ENCODE results near the gene ZNF579.

Gene ZNF579

DNA sequence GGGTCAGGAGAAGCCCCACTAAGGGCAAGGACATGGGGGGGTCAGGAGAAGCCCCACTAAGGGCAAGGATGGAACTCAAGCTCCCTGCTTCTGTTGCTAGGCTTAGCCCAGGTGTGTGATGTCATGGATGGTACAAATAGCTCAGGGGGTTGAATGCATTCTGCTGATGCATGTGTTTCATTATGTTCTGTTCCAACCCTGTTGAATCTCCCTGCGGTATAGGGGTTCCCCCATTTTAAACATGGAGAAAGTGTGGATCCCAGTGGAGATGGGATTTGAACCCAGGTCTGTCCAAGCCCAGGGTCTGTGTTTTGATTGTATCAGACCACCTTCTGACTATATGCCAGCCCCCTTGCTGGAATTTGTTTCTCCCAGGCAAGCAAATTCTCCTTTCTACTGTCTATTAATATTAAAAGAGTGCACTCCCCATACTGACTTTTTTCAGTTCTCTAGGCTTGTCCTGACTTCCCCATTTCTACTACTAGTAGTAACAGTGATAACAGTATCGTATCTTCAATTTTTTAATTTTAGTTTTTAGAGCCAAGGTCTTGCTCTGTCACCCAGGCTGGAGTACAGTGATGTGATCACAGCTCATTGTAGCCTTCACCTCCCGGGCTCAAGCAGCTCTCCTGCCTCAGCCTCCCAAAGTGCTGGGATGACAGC, 31.5 kb upstream of the ZNF579 start:
- no peak for DNase-seq (ENCODE audit: low spot score)

GRCh38 chr19:55611300-55611982, 30.8 kb upstream of the ZNF579 start:
- DNase-seq (ENCODE audit: low spot score), result no peak

- DNase-seq (ENCODE audit: low spot score), result no peak
Measured at GRCh38 chr19:55609326-55609725, 28.7 kb upstream of the ZNF579 start.

- DNase-seq (ENCODE audit: low spot score), result no peak
Measured at GRCh38 chr19:55606817-55607216, 26.2 kb upstream of the ZNF579 start.

DNA sequence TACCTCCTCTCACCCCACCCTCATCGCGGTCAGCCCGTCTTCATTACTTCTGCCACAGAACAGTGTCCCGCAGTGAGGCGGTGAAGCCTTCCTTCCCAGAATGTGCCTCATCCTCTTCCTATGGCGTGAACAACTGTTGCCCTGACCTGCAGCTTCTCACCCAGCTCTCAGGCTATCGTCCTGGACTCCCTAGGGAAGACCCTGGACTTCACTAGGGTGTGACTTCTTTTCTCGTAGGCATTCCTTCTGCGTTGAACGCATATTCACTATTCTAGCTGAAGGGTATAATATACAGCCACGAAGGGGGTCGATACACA, 25.8 kb upstream of the ZNF579 start:
- DNase-seq (ENCODE audit: low spot score), result no peak

DNA sequence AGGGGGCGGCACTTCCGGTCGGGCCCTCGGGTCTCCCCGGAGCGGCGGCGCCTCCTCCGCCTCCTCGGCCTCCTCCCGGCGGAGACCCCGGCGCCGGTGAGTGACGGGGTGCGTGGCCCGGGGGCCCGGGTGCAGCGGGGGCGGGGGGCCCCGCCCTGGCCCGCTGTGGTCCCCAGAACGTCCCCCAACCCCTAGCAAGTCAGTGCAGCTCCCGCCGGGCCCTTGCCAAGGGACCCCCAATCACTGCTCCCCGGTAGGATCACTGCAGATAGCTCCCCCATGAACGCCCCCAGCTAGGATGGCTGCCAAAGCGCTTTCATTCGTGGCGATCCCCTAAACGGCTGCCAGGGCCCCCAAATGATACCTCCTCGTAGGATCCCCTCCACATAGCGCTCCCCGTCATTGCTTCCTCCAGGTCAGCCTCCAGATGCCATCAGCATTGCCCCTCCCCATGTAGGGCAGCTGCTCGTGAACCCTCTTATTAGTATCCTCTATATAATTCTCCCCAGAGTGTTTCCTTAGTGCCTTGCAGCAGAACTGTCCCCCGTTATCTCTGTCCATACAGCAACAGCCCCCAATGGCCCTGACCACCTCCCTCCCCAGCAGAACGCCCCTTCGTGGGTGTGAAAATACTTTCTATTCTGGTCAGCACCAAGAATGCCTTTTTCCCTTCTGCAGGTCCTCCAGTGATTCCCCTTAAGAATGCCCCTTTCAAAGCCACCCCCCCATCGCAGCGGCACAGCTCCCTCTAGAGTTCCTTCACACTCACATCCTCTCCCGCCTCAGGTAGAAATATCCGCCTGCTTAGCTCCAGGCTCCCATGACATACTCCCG, 25.2 kb upstream of the ZNF579 start, which contains the start of gene ZNF865:
Gene ZNF865, plus strand, starts transcription at position 11 of the 834 bp plus-strand sequence. CDS start 7,972 bp downstream, outside the sequence.
- peak; percentile 66 for DNase-seq (ENCODE audit: low spot score)

- peak; percentile 94 for DNase-seq (ENCODE audit: low spot score)
Measured at GRCh38 chr19:55605207-55605636, 24.6 kb upstream of the ZNF579 start.

DNA sequence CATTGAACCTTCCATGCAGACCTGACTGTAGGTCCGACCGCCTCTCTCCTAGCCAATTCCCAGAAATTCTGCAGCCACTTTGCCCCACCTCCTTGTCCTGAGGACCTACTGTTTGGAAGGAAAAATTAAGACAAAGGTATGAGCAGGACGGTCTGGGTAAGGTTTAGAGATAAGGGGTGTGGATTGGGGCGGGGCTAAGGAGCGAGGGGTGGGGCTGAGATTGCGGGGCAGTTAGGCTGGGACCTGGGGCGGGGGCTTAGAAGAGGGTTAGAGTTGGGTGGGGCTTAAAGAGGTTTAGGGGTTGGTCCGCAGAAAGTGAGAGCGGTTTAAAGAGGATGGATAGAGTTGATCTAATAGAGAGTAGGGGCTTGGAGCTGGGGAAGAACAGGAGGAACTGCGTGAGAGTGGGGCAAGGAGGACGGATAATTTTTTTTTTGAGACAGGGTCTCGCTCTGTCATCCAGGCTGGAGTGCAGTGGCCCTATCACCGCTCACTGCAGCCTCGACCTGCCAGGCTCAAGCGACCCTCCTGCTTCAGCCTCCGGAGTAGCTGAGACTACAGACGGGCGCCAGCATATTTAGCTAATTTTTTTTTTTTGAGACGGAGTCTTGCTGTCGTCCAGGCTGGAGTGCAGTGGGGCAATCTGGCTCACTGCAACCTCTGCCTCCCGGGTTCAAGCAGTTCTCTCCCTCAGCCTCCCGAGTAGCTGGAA, 23.1 kb upstream of the ZNF579 start:
- no peak for DNase-seq (ENCODE audit: low spot score)

DNA sequence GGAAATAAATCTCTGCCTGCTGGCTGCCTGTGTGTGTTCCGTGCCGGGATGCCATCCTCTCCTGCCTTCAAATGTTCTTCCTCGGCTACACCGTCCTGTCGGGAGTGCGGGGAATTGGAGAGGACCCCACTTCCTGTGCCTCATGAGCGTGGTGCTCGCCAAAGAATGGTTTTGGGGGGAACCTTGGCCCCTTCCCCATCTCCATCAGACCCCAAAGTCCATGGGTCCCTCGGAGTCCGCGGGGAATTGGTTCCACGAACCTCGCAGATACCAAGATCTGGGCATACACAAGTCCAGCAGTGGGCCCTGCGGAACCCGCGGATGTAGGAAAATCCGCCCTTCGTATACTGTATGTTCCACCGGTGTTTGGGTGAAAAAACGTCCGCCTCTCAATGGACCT, 22.5 kb upstream of the ZNF579 start:
- no peak for DNase-seq (ENCODE audit: low spot score)

DNA sequence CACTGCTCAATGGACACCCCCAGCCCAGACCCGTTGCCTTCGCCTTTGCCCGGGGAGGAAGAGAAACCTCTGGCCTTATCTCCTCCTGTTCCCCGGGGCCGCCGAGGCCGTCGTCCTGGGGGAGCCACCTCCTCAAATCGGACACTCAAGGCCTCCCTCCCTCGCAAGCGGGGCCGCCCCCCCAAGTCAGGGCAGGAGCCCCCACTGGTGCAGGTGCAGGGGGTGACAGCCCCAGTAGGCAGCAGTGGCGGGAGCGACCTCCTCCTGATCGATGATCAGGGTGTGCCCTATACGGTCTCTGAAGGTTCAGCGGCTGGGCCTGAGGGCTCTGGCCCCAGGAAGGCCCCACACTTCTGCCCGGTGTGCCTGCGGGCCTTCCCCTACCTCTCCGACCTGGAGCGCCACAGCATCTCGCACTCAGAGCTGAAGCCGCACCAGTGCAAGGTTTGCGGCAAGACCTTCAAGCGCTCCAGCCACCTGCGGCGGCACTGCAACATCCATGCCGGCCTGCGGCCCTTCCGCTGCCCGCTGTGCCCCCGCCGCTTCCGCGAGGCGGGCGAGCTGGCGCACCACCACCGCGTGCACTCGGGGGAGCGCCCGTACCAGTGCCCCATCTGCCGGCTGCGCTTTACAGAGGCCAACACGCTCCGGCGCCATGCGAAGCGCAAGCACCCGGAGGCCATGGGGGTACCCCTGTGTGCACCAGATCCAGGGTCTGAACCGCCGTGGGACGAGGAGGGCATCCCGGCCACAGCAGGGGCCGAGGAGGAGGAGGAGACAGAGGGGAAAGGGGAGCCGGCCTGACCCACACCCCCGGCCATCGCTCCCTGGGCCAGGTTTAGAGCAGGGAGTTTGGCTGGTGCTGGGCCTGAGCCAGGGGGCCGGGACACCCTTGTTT, 21.7 kb upstream of the ZNF579 start:
- no peak for DNase-seq (ENCODE audit: low spot score)

- DNase-seq (ENCODE audit: low spot score), result no peak
Measured at GRCh38 chr19:55601084-55601483, 20.4 kb upstream of the ZNF579 start.

DNA sequence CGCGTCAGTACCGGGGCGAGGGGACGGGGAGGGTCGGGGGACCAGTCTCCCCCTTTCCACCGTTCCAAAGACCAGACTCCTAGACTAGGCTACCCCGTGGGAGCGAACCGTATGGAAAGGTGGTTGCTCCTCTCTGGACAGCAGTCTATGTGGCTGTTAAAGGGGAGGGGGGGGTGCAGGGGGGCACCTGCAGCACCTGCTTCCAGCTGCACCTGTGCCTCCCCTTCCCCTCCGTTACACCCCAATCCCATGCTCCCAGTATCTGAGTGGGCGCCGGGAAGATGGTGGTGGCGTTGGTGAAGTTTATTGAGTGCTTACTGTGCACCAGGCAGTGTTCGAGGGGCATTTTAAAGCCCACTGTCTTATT, 20.0 kb upstream of the ZNF579 start:
- DNase-seq (ENCODE audit: low spot score), result no peak

DNA sequence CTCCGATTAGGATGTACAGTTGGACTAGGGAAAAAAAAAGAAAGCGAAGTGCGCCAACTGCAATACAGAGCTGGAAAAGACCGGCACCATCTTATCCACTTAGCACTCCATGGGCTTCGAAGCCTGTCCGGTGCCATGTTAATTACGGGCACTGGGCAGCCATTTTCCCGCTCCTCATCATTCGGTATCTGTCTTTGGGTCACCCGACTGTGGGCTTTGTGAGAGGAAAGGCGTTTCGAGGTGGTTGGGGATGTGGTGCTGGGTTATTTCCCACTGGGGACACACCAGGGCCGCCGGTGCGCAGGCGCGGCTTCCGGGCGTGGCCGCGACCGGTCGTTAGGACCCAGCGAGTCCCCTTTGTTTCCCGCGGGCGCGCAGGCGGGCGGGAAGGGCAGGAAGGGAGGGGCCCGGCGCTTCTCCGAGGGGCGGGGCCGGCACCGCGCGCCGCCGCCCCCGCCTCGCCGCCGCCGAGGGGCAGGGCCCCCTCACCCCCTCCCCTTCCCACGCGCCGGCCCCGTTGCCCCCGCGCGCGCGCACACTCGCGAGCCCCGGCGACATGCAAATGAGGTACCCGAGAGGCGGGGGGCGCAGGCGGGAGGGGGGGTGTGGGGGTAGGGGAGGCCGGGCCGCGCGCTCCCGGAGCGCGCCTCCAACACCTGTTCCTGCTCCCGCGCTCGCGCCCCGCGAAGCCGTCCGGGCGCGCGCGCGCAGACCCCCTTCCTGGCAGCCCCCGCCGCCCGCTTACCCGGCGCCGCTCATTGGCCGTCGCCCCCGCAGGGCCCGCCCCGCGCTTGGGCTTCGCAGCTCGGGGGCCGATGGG, 19.4 kb upstream of the ZNF579 start, which contains the start of gene ZNF524:
Gene ZNF524, plus strand, starts transcription at position 447 of the 820 bp plus-strand sequence. CDS start 1,825 bp downstream, outside the sequence.
- peak; percentile 93 for DNase-seq (ENCODE audit: low spot score)

- DNase-seq (ENCODE audit: low spot score), result peak; percentile 99
Measured at GRCh38 chr19:55599468-55599841, 18.8 kb upstream of the ZNF579 start, which contains the start of gene FIZ1. Gene FIZ1 (minus strand): TSS chr19:55599517. CDS start chr19:55597865, 1,652 bp downstream.

DNA sequence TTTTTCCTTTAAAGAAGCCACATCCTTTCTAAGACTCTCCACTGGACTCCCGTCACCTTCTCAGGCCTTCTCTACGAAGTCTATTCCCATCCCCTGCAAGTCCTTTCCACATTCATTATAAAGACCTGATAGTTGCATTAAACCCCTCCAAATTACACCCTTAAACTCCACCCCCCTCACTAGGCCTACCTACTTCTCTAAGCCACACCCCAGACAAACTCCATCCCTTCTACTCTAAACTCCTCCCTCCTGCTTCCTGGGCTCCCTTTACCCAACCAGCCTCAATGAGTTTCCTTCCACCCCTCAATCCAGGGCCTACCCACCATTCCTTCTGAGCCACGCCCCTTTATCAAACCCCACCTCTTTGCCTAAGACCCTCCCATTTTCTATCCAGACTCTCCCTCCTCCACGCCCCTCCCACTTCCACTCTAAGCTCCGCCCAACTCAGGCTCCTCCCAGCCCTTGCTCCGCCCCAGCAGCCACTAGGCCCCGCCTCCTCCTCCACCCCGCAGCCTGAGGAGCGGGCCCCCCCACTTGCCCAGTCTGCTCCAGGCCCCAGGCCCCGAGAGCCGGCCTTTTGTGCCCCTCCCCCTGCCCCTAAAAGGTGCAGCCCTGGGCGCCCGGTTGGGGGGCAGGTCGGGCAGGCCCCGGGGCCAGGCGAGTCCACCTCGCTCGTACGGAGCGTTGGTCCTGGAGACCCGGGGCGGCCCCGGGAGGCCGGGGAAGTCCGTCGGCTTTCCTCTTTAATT, 18.2 kb upstream of the ZNF579 start:
- peak; percentile 93 for DNase-seq (ENCODE audit: low spot score)

- no peak for DNase-seq (ENCODE audit: low spot score)
Measured at GRCh38 chr19:55598034-55598433, 17.4 kb upstream of the ZNF579 start.

- DNase-seq (ENCODE audit: low spot score), result no peak
Measured at GRCh38 chr19:55597501-55597921, 16.9 kb upstream of the ZNF579 start.

DNA sequence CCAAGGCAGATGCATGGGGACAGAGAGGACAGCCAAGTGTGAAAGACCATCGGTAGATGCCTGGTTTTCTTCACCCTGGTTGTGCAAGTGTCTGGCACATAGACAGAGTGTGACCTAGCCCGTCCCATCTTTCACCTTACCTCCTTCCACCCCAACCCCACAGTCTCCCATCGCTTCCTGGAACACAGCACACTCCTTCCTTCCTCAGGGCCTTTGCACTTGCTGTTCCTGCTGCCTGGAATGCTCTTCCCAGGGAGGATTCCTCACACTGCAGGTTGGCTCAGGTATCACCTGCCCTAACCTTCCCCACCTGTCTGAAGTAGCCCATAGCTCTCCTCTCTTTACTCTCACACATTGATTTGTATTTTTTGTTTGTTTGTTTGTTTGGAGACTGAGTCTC, 15.7 kb upstream of the ZNF579 start:
- no peak for DNase-seq (ENCODE audit: low spot score)

DNA sequence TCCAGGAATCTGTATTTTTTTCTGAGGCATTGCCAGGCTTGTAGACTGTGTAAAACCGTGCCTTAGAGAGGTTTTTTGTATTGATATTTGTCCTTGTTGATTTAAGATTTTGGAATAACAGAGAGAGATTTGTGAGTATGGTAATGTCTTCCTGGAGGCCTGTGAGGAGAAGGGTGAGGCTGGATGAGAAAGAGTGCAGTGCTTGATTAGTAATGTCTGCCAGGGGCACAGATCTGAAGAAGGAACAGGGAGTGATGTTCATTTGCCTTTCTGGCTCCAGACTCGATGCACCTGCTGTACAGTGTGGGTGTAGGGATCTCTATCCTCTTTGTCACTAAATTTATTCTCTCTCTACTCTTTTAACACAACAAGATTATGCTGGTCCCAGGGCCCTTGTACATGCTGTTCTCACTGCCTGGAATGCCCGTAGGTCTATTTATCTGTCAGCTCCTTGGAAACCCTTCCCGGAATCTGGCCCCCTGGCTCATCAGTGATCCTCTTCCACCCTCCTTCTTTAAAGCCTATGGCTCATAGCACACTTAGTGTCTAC, 14.4 kb upstream of the ZNF579 start:
- DNase-seq (ENCODE audit: low spot score), result no peak
